ENCODE data around the gene SSRP1.
A peak's percentile ranks its signal among the peaks of the same experiment; 100 is the strongest.

Gene SSRP1

DNA sequence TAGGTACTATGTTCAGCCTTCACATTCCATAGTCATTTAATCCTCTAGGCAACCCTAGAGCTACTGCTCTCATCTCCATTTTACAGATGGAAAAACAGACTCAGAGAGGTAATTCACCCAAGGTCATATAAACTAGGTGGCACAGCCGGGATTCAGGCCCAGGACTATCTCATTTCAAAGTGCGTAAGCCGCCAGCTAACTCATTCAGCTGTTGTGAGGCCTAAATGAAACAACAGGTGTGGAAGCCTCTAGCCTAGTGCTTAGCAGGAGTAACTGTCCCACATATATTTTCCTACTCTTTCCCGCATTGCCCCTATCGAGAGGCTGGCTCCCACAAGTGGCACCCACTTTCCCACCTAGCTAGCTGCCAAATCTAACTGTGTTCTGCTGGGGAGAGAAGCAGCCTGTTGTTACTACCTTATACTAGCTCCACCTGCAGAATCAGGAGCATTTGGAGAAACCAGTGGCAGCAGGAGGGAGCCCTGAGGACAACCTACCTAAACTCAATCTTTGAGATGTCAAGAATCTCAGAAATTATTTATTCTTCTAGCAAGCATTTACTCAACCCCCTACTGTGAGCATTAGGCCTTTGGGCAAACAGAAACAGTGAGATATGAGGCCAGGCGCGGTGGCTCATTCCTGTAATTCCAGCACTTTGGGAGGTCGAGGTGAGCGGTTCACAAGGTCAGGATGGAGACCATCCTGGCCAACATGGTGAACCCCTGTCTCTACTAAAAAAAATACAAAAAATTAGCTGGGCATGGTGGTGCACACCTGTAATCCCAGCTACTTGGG, 24.4 kb upstream of the SSRP1 start:
- DNase-seq: no peak

DNA sequence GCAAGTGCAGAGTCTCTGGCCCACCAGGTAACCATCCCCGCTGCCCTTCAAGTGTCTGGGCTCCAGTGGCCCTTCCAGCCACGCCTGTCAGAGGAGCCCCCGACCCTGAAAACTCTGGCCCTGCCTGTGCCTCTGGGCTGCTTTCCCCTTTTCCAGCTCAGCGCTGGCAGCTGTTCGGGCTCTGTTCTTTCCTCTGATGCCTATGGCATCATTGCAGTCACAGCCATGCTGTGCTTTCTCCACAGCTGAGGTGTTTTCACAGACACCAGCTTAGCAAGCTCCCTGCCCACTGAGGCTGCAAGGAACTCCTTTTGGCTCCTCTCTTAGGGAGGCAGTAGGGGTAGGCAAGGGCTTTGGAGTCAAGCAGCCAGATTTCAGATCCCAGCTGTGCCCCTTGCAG, 23.7 kb upstream of the SSRP1 start:
- DNase-seq: no peak

- no peak for DNase-seq
Measured at GRCh38 chr11:57358991-57359390, 23.3 kb upstream of the SSRP1 start.

GRCh38 chr11:57358543-57358961, 22.9 kb upstream of the SSRP1 start:
- peak; percentile 20 for DNase-seq

DNA sequence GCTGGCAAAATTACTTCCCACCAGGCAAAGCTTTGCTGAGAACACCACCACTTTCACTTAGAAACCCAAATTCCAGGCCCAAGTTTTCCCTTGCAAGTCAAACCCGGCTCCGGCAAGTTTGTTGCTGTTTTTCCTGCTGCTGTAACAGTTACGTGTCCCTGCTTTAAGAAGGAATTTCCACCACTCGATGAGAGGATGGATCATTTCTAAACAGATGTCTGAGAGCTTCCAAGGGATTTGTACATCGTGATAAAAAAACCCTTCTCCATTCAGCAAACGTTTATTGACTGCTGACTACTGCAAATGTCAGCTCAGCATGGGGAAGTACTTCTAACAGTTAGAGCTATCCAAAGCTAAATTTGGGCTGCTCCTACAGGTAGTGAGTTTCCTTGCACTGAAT, 22.2 kb upstream of the SSRP1 start:
- peak; percentile 16 for DNase-seq

DNA sequence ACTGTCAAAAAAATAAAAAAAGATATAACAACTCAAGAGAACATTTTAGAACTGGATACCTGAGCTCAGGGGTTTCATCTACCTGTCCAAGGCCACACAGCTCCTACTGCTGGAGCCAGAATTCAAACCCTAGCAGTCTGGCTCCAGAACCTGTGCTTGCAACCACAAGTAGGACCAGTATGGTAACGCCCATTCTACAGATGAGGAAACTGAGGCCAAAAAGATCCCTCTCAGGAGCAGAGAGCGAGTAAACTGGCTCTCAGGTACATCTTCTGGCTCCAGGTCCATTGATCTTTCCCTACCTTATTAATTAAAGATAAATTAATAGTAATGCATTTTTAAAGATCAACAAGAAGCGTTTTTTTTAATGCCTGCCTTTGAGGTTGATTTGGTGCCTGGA, 21.6 kb upstream of the SSRP1 start:
- no peak for DNase-seq

DNA sequence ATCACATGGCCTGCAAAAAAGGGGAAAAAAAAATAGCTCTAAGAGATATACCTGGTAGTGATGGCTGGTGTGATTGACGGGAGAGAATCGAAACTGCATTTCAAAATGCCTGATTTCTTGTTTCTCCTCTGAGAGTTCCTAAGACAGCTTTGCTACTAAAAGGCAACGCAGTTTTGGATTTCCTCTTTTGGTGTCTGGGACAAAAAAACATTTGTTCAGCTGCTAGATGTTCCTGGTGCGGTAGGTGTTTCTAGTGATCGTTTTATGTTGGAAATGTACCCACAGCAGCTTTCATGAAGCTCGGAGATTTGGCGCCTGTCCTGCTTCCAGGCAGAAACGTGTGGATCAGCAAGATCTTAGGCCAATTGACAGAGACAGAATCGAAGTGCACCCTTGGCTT, 20.6 kb upstream of the SSRP1 start:
- DNase-seq: no peak

DNA sequence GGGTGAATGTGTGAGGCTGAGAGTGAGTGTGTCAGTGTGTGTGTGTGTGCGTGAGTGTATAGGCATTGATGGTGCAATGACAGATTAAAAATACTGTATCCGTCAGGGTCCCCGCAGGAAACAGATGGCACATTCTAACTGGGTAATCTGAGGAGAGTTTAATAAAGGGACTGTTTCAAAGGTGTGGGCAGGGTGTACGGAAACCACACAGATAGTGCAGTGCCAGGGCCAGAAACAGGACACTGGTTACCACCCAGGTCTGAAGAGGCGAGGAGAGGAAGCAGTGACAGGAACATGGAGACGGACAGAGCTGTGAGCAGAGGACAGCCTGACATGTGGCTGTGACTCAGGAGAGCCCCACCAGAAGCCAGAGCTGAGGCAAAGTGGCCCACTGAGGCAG, 19.0 kb upstream of the SSRP1 start:
- no peak for DNase-seq

GRCh38 chr11:57353852-57354251, 18.2 kb upstream of the SSRP1 start:
- no peak for DNase-seq

DNA sequence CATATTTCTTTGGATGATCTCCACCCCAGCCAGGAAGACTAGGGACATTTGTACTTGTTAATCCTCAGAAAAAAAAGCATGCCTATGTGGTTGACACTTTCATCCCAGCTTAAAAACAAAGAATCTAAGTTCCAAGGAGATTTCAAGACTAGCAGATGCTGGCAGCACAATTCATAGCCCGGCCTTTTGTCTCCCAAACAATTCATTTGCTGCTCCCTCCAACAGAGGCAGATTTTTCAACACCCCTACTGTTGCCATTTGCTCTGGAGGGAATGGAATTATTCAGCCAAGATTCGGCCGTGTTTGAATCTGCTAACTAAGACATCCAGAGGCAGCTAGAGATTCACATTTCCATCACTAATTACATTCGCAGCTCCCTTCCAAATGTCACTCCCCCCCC, 17.8 kb upstream of the SSRP1 start:
- no peak for DNase-seq

- DNase-seq: no peak
Measured at GRCh38 chr11:57353036-57353435, 17.3 kb upstream of the SSRP1 start.

DNA sequence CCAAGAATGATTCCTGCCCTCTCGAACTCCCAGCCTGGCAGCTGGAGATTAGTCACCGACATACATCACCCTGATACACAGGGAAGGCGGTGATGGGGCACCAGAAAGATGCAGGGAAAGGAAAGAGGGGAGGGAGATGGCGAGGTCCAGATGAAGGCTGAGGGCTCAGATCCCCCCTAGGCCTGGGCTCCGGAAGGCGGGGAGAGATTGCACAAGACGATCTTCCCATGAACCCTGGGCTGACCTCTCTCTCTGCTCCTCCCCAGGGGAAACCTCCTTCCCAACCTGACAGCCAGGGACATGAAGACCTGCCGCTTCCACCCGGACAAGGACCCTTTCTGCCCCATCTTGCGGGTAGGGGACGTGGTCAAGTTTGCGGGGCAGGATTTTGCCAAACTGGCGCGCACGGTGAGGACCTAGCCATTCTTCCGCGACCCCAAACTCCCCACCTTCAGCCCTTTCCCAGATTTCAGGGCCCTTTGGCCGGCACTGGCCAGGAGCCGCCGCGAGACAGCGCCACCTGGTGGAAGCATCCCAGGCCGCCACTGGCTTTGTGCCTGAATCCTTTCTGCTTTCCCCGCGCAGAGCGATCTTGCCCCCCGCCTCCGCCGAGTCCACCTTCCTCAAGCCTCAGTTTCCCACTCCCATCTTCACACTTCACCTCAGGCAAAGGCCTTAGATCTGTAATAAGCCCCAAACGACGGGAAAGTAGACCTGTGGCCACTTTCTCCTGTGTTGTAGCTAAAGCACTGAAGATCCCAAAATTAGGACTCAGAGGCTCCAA, 14.0 kb upstream of the SSRP1 start:
- peak; percentile 21 for DNase-seq

DNA sequence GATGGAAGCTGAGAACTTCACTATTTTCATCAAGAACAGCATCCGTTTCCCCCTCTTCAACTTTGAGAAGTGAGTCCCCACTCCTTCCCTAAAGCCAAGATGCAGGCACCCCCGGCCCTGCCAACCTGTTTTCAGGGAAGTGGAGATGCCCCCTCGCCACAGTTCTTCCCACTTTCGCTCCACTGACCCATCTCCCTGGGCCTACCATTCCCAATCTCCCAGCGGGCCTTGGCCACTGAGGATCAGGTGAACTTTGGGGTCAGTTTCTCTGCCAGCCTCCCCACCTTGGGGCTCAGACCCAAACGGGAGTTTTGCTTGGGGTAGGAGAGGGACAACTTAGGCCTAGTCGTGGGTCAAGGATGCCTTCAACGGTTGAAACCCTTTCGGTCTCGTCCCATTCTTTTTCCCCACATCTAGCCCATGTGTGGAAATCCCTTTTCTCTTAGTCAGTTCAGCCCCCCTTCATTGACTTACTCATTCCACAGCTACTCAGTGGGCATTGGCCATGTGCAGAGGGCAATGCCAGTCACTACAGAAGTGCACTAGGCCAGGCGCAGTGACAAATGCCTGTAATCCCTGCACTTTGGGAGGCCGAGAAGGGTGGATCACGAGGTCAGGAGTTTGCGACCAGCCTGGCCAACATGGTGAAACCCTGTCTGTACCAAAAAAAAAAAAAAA, 13.1 kb upstream of the SSRP1 start:
- no peak for DNase-seq

DNA sequence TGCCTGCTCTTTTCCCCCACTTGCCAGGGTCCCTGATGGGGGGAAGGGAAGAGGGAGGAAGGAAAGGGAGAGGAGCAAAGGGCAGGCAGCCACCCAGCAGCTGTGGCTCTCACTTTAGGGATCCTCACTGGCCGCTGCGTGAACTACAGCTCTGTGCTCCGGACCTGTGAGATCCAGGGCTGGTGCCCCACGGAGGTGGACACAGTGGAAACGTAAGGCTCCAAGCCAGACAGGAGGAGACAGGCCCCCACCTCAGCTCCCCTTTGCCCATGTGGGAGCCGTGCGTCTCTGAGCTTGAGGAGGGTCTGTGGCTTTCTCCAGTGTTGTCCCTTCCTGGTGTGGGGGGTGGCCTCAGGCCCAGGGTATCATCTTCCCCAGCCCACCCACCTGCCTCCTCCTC, 12.4 kb upstream of the SSRP1 start:
- no peak for DNase-seq

GRCh38 chr11:57347336-57347735, 11.6 kb upstream of the SSRP1 start:
- no peak for DNase-seq

DNA sequence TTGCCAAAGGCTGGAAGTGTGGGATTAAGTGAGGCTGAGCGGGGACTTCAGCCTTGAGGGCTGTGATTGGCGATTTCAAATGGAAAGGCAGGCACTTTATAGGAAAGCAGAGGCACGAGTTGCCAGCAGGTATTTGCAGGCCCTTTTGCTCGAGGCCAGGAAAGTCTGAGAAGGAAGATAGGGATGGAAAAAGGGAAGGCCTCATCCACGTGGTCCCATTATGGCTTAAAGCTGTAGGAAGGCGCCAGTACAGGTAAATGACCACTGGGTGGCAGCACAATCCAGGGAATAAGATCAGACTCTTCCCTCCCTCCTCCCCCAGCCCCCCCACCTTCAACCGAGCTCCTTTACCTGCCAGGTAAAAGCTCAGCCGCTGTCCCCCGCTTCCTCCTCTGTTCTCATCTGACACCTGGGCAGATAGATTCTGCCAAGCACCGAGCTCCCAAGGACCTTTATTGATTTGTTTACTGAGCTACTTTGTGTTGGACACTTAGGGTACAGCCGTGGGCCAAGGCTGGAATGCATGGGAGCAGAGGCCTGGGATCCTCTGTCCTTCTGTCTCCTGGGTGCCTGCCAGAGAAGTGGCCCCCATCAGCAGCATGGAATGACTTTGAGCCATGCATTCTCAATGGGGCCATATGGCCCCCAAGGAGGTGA, 10.0 kb upstream of the SSRP1 start:
- DNase-seq: peak; percentile 59

DNA sequence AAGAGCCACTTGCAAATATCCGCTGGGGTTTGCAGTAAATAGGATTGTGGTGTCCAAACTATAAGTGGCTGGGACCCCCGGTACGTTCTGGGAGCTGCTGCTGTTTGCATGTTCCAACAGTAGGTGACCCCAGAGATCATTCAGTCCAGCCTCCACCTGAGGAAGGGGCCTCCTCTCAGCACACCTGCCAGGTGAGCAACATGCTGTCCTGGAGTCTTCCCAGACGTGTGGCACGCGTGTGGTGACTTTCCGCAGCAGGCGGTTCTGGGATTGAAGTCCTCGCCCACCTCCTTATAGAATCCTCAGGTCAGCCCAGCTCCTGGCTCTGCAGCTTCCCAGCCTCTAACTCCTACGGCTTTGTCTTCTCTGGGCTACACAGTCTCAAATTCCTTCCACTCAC, 9.1 kb upstream of the SSRP1 start:
- no peak for DNase-seq

DNA sequence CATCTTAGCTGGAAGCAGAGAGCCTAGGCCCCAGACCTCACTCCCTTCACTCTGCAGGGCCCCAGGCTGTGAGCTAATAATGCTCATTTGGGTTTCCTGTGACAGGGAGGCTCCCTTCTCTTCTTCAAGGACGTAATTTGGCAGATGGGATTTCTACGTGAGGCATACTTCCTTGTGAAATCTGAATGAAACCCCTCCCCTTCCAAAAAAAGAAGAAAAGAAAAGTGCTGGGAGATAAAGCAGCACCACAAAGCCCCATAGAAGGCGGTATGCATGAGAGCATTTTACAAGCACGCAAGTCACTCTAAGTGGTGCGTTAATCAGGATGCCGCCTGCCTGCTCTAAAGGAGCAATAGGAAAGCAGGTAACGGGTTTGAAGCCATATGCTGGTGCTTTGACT, 8.1 kb upstream of the SSRP1 start:
- DNase-seq: no peak

- no peak for DNase-seq
Measured at GRCh38 chr11:57342702-57343101, 7.0 kb upstream of the SSRP1 start.

- no peak for DNase-seq
Measured at GRCh38 chr11:57341250-57341808, 5.6 kb upstream of the SSRP1 start.

DNA sequence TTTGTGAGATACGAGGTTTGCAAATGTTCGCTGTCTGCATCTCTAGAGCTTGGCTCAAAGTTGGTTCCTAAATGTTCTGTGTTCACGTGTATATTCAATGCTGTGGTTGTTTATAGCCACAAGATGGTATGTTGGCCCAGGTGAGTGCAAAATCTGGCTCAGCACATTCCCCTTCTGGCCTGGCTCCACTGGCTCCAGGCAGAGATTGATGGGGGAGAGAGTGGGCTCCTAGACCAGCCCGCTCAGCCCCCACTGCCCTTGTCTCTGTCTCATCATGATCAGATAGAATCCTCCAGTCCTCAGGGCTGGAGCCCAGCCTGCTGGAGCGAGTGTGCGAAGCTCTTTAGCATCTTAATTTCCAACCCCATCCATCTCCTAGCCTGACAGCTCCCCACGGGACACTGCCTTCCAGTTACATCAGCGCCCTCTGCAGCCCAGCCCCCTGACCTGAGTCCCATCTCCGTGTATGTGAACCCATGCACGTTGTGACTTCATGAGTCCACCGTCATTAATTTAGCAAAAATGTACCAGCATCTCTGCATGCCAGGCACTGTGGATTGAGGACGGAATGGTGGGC, 4.4 kb upstream of the SSRP1 start:
- DNase-seq: peak; percentile 33

- DNase-seq: no peak
Measured at GRCh38 chr11:57339328-57339727, 3.6 kb upstream of the SSRP1 start.

GRCh38 chr11:57338142-57338541, 2.5 kb upstream of the SSRP1 start, which contains the start of gene P2RX3:
P2RX3 (plus strand) TSS chr11:57338352; CDS start chr11:57338551, 199 bp downstream.
- DNase-seq: no peak

All from fibroblast of skin of right quadriceps (primary cell).